Frontal cortex (tissue), 4 donors: Measurements from ENCODE around the gene GBGT1. TPM values are rescaled to one million over a fixed set of nuclear protein-coding genes. Genes with fewer than 3 reads are reported as not detected.
"Not testable (repeated sequence)": the region's sequence is repeated elsewhere in the genome, so short reads cannot be mapped to it uniquely, and the experiment has no call there.

ENCODE experiments used
- DNase-seq, 2 donors: peaks; one replicate each; pipeline ENCODE4 v3.0.0; 2012; ENCODE audit warnings: low spot score in 2 of 2
- FAIRE-seq: peaks from 2 replicates; lab custom pipeline; 2012; peaks lifted over from hg19 to GRCh38; lab: Jason Lieb, UNC
- total RNA-seq: library from RNA; depleted of rRNA; stranded (reverse); fragments of >200 nt; gene quantifications from one replicate; pipeline ENCODE4 v1.2.3, GENCODE V29; 2014
- donor health status: control.
- donor health status: control.
- donor health status: control.

The GBGT1 gene
- total RNA-seq, result 2.0 TPM

DNA sequence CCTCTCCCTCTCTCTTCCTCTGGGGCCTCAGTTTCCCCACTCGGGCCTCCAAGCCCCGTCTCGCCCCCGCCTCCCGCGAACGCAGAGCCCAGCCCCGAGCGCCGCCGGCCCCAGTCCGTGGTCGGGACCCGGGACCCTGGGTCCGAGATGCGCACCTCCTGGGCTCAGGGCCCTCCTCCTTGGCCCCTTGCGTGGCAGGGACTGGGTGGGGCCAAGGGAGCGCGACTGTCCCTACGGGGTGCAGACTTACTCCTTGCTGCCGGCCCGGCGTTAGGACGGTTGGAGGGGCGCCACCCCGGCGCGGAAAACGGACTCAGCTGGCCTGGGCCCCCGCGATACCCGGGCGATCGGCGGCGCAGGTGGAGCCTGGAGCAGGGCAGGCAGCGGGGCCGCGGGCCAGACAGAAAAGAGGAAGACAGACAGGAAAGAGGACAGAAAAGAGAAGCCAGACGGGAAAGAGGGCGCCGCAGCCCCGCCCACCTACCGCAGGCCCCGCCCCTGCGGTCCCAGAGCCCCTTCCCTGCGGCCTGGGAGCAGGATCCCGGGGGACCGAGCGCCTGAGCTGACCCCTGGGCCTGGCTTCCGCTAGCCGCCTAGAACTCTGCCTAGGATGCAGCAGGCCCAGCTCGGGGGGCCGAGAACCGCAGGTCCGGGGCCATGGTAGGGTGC is at the start of gene GBGT1:
Gene GBGT1 (minus strand): TSS at position 411 of the 669 bp plus-strand sequence. CDS start 1,502 bp downstream, outside the sequence.
- FAIRE-seq, result no peak
- peak; percentile 70 to 81 for DNase-seq

DNA sequence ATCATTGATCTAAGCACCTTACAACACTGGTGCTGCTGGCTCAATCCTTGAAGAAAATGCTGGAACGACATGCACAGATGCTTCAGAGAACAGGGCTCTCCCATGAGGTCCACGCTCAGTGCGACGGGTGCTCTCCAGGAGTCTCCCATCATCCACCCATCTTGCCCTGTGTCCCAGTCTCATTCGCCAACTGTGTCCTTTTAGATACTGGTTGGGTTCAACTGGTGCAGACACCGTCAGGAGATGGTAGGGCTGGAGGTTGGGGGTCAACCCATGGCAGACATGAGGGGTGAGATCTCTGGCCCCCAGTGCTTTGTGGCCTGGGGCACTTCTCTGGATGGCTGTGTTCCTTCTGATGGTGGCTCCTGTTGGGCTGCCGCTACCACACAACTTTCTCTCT is 46.9 kb upstream of the GBGT1 start:
- FAIRE-seq (no peak), DNase-seq (no peak)

DNA sequence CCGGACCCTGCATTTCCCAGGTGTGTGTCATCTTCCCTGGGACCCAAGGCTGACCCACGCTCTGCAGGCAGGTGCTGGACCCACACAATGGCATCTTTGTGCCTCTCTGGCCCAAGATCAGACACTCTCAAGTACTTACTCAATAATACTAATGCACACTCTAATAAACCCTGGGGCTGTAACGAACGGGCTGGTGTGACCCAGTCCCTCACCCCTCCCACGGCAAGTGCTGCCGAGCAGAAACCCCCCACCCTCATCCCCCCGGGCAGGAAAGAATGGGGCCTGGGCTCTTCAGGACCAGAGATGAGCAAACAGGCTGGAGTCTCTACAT is 46.5 kb upstream of the GBGT1 start:
- DNase-seq, result no peak
- FAIRE-seq, result no peak

DNA sequence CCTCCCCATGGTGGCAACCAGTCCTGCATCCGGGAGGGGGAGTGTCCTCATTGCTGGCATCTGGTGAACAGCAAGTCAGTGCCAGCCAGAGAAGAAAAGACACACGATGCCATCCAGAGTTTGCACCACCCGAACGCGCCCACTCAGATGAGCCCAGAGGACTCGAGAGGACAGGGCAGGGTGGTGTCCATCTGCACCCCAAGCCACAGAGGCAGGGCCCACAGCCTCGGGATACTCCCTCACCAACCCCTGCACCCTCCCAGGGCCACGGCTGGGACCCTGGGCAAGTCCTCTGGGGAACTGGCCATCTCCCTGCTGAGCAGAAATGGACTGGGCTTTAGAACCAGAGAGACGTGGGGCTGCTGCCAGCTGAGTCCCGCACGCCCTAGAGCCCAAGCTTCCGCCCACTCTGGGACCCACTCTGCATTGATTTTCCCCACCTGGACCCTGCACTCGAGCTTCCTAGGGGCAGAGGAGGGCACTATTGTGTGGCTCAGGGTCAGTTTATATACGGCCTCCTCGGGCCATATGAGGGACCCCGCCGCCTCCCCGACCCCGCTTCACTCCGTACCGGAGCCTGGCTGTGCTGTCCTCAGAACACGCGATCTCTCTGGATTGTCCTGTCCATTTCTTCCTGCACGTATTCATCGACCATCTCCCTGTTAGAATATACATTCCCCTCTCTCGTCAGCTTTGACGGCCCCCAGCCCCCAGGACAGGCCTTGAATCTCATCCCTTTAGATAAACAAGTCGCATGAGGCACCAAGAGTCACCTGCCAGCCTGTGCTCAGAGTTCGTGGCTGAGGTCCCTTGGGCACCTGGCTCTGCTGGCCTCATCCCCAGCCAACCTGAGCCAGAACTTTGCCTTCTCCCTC is 45.9 kb upstream of the GBGT1 start:
- not testable (repeated sequence) for DNase-seq, FAIRE-seq

- not testable (repeated sequence) for FAIRE-seq, DNase-seq
Observed at GRCh38 chr9:133208880-133209300, 45.2 kb upstream of the GBGT1 start, which contains the start of gene OBP2B. Gene OBP2B (minus strand): TSS chr9:133209250. CDS start chr9:133209199, 51 bp downstream.

DNA sequence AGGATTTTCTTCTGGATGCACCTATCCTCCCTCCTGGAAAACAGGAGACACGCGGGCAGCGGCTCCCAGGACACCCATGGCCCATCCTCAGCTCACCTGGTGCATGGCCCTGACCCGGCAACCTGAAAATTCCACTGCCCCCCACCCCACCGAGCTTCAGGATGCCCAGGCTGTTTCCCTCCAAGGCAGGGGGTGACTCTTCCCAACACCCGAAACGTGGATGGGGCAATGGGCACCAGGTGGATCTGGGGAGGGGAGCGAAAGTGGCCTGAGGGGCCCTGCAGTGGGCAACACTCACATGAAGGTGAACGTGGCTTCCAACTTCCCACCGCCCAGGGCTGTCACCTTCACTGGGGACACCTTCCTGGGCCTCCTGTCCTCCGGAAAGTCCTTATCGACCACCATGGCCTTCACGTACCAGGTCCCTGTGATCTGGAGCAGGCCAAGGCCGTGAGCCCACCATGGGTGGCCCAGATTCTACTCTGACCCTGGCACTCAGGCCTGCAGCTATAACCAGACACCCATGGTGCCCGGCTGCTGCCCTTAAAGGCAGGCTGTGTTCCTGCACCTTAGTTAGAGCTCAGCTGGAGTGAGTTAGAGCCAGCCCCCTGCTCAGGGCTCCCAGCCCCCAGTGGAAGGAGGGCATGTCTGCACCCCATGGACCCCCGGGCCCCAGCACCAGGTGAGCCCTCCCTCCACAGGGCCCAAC is 44.6 kb upstream of the GBGT1 start:
- not testable (repeated sequence) for DNase-seq, FAIRE-seq

GRCh38 chr9:133207540-133208170 is 43.9 kb upstream of the GBGT1 start:
- no peak for DNase-seq
- FAIRE-seq, result no peak

DNA sequence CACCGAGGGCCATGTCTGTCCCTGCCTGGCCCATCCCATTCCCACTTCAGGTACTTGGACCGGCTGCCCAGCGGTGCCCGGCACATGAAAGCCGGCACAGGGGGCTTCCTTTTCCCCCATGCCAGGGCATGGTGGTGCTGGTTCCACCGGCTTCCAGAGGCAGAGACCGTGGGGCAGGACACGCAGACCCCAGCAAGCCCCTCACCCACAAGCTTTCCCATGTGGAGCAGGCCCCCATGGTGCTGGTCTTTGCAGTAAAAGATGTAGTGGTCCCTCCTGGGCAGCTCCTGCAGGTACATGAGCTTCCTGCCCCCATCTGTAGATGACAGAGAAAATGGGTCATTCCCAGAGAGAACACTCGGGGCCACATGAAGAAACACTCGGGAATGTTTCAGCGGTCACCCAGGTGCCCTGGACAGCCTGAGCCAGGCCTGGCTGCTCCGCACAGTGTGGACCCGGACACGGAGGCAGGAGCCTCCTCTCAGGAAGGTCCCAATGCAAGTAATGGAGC is 43.4 kb upstream of the GBGT1 start:
- DNase-seq, result no peak
- FAIRE-seq, result no peak

GRCh38 chr9:133205996-133206931 is 42.5 kb upstream of the GBGT1 start:
- no peak for DNase-seq

GRCh38 chr9:133205481-133205887 is 41.8 kb upstream of the GBGT1 start:
- not testable (repeated sequence) for DNase-seq, FAIRE-seq

More at GRCh38 chr9:133205996-133206931, 42.5 kb upstream of the GBGT1 start:
- no peak for FAIRE-seq

- no peak for DNase-seq
- no peak for FAIRE-seq
Observed at GRCh38 chr9:133204993-133205336, 41.3 kb upstream of the GBGT1 start.

DNA sequence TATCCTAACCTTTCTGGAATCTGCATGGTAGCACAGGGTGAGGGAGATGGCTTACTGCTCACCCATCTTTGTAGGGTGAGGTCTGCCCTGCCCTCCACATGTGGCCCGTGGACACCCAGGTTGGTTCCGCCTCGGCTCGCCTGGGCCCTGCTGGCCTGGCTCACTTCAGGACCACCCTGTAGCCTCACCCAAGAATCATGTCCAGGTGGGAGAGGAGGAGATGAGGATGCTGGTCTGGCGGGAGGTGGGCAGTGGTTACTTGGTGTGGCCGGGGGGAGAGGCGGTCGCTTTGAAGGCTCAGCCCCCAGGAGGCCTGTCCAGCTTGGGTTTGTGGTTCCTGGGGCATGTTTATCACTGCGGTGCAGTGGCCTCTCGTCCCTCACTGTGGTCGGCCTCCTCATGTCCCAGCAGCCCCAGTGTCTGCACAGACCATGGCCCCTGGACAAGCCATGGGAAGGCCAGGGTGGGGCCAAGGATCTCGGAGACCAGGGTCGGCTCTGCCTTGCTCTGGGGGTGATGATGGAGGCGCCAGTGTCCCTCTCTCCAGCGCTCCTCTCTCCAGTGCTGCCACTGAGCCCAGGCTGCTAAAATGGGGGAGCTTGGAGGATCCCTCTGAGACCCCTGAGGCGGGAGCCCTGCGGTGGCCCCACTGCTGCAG is 40.8 kb upstream of the GBGT1 start:
- FAIRE-seq, result no peak
- no peak for DNase-seq

GRCh38 chr9:133203506-133204075 is 39.9 kb upstream of the GBGT1 start:
- DNase-seq (no peak), FAIRE-seq (no peak)

- DNase-seq, result no peak
- FAIRE-seq, result no peak
Observed at GRCh38 chr9:133202688-133203453, 39.2 kb upstream of the GBGT1 start.

GRCh38 chr9:133202145-133202513 is 38.4 kb upstream of the GBGT1 start:
- DNase-seq, result no peak
- no peak for FAIRE-seq

DNA sequence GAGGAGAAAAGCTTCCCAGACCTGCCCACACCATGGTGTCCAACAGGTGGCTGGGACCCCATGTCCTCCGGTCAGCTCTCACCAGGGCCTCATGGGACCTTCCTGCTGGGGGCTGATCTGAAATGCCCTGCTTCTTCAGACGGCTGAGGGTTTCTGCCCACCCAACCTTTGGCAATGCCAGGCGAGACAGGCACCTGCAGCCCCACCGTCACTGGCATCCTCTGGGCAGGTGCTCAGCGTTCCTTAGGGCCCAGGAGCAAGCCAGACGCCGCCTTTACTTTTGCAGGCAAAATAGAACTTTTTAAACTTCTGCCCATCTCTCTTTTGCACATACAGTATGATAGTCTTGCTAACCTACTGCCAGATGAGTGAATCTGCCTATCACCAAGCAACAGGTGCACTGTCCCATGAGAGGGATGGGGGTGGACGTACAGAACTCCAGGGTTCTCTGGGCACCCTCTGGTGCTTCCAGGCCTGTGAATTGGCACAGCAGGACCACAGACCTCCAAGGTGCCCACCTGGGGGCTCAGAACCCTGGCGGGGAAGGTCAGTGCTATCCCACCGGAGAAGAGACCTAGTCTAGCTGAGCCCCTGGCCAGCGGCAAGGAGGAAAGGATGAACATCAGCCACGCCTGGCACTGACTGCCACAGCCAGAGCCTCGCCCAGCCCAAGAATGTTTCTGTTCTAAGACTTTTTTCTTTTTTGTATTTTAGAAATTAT is 37.9 kb upstream of the GBGT1 start:
- FAIRE-seq (no peak), DNase-seq (no peak)

GRCh38 chr9:133200631-133201030 is 36.9 kb upstream of the GBGT1 start:
- no peak for DNase-seq
- no peak for FAIRE-seq
